ENCODE data around the gene PRPF38B.

PRPF38B gene

DNA sequence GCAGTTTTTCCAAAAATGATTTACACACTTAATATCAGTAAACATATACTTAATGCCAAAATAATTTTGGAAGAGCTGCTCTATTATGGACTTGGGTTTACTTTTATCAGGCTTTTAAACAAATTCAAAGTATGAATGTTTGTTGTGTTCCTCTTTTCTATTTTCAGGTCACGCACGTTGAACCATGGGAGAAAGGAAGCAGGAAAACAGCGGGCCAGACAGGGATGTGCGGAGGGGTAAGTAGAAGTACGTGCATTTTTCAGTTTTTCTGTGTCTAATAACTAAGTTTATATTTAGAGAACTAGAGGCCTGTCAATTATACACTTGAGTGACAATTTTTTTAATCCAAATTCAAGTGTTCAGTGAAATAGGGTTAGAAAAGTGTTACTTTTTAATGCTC is 3.4 kb downstream of the PRPF38B start:
- TF ChIP-seq ZBTB7A (IDR thresholded peaks at IDR 0.05; ENCODE audit: low read depth) (no peak), TEAD4 (IDR thresholded peaks at IDR 0.05) (no peak), NFIC (IDR thresholded peaks at IDR 0.05) (no peak), YY1 (IDR thresholded peaks at IDR 0.05; ENCODE audit: low read depth) (no peak), RAD21 (IDR thresholded peaks at IDR 0.05; ENCODE audit: low read depth) (no peak), EP300 (IDR thresholded peaks at IDR 0.05; ENCODE audit: borderline replicate concordance) (no peak), CREB1 (IDR thresholded peaks at IDR 0.05; ENCODE audit: low read depth) (no peak), EGR1 (IDR thresholded peaks at IDR 0.05) (no peak), FOXM1 (IDR thresholded peaks at IDR 0.05; ENCODE audit: borderline replicate concordance, low read depth) (no peak)
- TF ChIP-seq, protein P1, sequence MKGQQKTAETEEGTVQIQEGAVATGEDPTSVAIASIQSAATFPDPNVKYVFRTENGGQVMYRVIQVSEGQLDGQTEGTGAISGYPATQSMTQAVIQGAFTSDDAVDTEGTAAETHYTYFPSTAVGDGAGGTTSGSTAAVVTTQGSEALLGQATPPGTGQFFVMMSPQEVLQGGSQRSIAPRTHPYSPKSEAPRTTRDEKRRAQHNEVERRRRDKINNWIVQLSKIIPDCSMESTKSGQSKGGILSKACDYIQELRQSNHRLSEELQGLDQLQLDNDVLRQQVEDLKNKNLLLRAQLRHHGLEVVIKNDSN (IDR thresholded peaks at IDR 0.05) = no peak
- TF ChIP-seq, protein P2, sequence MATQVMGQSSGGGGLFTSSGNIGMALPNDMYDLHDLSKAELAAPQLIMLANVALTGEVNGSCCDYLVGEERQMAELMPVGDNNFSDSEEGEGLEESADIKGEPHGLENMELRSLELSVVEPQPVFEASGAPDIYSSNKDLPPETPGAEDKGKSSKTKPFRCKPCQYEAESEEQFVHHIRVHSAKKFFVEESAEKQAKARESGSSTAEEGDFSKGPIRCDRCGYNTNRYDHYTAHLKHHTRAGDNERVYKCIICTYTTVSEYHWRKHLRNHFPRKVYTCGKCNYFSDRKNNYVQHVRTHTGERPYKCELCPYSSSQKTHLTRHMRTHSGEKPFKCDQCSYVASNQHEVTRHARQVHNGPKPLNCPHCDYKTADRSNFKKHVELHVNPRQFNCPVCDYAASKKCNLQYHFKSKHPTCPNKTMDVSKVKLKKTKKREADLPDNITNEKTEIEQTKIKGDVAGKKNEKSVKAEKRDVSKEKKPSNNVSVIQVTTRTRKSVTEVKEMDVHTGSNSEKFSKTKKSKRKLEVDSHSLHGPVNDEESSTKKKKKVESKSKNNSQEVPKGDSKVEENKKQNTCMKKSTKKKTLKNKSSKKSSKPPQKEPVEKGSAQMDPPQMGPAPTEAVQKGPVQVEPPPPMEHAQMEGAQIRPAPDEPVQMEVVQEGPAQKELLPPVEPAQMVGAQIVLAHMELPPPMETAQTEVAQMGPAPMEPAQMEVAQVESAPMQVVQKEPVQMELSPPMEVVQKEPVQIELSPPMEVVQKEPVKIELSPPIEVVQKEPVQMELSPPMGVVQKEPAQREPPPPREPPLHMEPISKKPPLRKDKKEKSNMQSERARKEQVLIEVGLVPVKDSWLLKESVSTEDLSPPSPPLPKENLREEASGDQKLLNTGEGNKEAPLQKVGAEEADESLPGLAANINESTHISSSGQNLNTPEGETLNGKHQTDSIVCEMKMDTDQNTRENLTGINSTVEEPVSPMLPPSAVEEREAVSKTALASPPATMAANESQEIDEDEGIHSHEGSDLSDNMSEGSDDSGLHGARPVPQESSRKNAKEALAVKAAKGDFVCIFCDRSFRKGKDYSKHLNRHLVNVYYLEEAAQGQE (IDR thresholded peaks at IDR 0.05; ENCODE audit: low read depth) = no peak

DNA sequence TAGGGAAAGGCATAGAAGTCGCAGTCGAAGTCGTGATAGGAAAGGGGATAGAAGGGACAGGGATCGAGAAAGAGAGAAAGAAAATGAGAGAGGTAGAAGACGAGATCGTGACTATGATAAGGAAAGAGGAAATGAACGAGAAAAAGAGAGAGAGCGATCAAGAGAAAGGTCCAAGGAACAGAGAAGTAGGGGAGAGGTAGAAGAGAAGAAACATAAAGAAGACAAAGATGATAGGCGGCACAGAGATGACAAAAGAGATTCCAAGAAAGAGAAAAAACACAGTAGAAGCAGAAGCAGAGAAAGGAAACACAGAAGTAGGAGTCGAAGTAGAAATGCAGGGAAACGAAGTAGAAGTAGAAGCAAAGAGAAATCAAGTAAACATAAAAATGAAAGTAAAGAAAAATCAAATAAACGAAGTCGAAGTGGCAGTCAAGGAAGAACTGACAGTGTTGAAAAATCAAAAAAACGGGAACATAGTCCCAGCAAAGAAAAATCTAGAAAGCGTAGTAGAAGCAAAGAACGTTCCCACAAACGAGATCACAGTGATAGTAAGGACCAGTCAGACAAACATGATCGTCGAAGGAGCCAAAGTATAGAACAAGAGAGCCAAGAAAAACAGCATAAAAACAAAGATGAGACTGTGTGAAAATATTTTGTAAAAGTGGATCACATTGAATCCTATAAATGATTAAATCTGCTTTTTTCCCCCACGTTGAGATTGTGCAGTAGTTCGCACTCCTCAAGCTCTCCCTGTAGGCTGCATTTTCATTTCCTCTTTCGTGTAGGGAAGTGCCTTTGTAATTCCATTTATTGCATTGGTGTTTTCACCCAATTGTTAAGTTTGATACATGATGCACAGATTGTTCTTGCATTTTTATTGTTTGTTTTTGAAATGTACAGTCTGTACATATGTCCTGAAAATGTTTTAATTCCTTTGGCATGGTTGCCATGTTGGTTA is 7.5 kb downstream of the PRPF38B start:
- no peak for TF ChIP-seq NFIC (IDR thresholded peaks at IDR 0.05)
- no peak for TF ChIP-seq RAD21 (IDR thresholded peaks at IDR 0.05; ENCODE audit: low read depth)
- TF ChIP-seq TAF1 (IDR thresholded peaks at IDR 0.05; ENCODE audit: low read depth) = no peak
- no peak for TF ChIP-seq FOXM1 (IDR thresholded peaks at IDR 0.05; ENCODE audit: borderline replicate concordance, low read depth)
- TF ChIP-seq CREB1 (IDR thresholded peaks at IDR 0.05; ENCODE audit: low read depth) = no peak
- TF ChIP-seq, protein P3, sequence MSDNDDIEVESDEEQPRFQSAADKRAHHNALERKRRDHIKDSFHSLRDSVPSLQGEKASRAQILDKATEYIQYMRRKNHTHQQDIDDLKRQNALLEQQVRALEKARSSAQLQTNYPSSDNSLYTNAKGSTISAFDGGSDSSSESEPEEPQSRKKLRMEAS (IDR thresholded peaks at IDR 0.05) = no peak
- no peak for TF ChIP-seq YY1 (IDR thresholded peaks at IDR 0.05; ENCODE audit: low read depth)
- TF ChIP-seq, protein P2 (IDR thresholded peaks at IDR 0.05; ENCODE audit: low read depth) = no peak
- TF ChIP-seq TEAD4 (IDR thresholded peaks at IDR 0.05) = no peak
- no peak for TF ChIP-seq CEBPB (IDR thresholded peaks at IDR 0.05)
- TF ChIP-seq, protein P1 (IDR thresholded peaks at IDR 0.05) = no peak
- no peak for TF ChIP-seq EP300 (IDR thresholded peaks at IDR 0.05; ENCODE audit: borderline replicate concordance)
- no peak for TF ChIP-seq TCF12 (IDR thresholded peaks at IDR 0.05; ENCODE audit: low read depth)
- no peak for TF ChIP-seq ZBTB7A (IDR thresholded peaks at IDR 0.05; ENCODE audit: low read depth)
- no peak for TF ChIP-seq EGR1 (IDR thresholded peaks at IDR 0.05)

DNA sequence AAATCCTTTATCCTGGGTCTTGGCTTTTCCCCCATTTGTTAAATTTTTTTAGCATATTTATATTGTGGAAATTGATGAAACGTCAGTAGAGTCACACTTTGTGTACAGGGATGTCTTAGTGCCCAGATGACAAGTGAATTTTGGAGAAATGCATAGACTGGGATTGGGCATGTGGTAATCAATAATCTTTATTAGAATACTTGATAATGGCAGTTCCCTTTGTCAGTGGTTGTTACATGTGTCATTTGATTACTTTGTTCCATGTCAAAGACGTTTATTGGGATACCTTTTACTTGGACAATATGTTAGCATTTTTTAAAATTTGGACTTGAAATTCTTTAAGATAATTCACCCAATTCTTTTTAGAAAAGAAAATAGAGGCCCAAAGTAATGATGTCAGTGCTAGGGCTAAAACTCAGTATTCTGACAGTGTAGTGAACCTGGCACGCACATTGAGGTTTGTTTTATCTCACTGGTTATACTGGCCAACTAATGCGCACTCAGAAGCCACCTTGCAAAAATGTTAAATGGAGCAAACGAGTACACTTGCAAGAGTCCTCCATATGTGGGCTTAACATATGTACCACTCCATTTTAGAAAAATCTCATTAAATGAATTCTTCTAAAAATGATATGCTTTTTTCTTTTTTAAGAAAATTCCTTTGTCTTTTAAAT is 9.2 kb downstream of the PRPF38B start:
- TF ChIP-seq RAD21 (IDR thresholded peaks at IDR 0.05; ENCODE audit: low read depth) (no peak), EP300 (IDR thresholded peaks at IDR 0.05; ENCODE audit: borderline replicate concordance) (no peak), EGR1 (IDR thresholded peaks at IDR 0.05) (no peak), ZBTB7A (IDR thresholded peaks at IDR 0.05; ENCODE audit: low read depth) (no peak), NFIC (IDR thresholded peaks at IDR 0.05) (no peak), YY1 (IDR thresholded peaks at IDR 0.05; ENCODE audit: low read depth) (no peak), TAF1 (IDR thresholded peaks at IDR 0.05; ENCODE audit: low read depth) (no peak), TEAD4 (IDR thresholded peaks at IDR 0.05) (no peak), TCF12 (IDR thresholded peaks at IDR 0.05; ENCODE audit: low read depth) (no peak)
- TF ChIP-seq, protein P3 (IDR thresholded peaks at IDR 0.05) = no peak
- TF ChIP-seq, protein P2 (IDR thresholded peaks at IDR 0.05; ENCODE audit: low read depth) = no peak

Measured in Ishikawa (cell line).